GM12892 (cell line): Measurements from ENCODE around the gene ERCC1.

Source experiments
- POLR2A ChIP-seq: IDR thresholded peaks from 2 replicates; pipeline ENCODE4 v1.6.1; 2011; ENCODE audit warnings: low read depth, low read length, control low read depth
- POLR2AphosphoS5 ChIP-seq: IDR thresholded peaks from 2 replicates; pipeline ENCODE4 v1.6.1; 2011; ENCODE audit warnings: low read depth, low read length, control low read depth

DNA sequence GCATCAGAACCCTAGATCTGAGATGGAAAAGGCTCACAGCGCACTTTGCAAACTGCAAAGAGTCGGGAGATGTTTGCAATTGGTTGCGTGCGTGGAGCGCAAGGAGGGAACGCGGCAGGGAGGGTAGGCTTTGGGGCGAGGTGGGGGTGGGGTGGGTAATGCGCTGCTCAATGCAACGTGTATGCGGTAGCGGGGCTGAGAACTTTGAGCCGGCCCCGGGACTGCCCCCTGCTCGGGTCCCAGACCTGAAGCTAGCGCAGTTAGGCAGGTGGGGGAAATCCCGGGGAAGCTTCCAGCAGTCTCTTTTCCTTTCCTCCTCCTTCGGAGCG lies 45.0 kb upstream of the ERCC1 start:
- TF ChIP-seq POLR2A, result no peak
- TF ChIP-seq POLR2AphosphoS5, result no peak
